CD4-positive, alpha-beta T cell treated with Interferon alpha-2 for 1 hour (primary cell): ENCODE data around the gene PNLDC1.

Source experiments
- DNase-seq, 2 donors: peaks; one replicate each; pipeline ENCODE4 v3.0.0-alpha.2; 2020 to 2022

PNLDC1 gene

DNA sequence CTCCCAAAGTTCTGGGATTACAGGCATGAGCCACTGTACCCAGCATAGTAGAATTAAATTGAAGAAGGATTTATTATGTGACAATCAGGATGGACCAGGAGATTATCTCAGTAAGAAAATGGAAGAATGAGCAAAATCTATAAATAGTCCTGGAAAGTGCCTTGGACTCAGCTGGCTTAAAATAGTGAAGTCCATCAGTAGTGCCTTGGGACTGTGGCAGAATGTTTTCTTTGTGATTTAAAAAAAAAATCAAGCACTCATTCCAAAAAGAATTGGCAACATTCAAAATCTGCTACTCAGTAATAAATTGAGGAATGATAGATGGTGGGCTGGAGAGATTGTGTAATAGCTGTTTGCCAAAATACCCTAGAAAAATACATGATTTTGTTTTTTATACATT is 53.7 kb downstream of the PNLDC1 start:
- DNase-seq: no peak

DNA sequence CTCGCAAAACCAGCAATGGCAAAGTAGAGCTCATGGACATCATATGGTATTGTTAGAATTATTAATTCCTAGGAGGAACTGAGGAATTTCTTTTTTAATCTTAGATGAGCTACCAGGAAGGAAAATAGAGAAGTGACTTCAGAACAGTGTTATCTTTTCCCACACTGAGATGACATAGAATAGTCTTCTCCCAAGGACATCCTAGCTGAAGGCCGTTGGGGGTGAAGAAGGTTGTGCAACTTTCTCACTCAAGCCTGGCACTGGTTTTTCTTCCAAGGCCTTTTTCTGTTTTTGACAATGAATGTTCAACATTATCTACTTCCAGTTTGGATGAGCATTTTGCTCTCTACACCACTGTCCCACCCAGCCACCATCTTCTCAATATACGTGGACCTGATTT is 54.9 kb downstream of the PNLDC1 start:
- no peak for DNase-seq

GRCh38 chr6:159858259-159858658 is 58.2 kb downstream of the PNLDC1 start:
- DNase-seq: no peak

GRCh38 chr6:159860482-159860881 is 60.4 kb downstream of the PNLDC1 start:
- DNase-seq: no peak

DNA sequence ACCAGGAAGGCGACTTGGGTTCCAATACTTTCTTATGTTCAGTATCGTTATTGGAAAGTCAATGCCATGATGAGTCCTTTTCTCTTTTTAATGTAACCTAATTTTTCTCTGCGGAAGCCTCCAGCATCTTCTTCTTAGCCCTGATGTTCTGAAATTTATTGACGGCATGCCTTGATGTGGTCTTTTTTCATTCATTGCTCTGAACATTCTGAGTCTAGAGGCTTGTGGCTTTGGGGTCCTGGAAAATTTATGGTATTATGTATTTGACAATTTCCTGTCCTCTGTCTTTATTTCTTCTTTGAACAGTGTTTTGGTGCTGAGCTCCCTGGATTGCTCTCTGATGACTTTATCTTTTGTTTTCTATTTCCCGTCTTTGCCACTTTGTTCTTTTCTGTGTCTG is 62.0 kb downstream of the PNLDC1 start:
- peak in 1 of 2 donors; percentile 11 for DNase-seq

GRCh38 chr6:159863341-159863740 is 63.3 kb downstream of the PNLDC1 start:
- DNase-seq: peak; percentile 32 to 61

DNA sequence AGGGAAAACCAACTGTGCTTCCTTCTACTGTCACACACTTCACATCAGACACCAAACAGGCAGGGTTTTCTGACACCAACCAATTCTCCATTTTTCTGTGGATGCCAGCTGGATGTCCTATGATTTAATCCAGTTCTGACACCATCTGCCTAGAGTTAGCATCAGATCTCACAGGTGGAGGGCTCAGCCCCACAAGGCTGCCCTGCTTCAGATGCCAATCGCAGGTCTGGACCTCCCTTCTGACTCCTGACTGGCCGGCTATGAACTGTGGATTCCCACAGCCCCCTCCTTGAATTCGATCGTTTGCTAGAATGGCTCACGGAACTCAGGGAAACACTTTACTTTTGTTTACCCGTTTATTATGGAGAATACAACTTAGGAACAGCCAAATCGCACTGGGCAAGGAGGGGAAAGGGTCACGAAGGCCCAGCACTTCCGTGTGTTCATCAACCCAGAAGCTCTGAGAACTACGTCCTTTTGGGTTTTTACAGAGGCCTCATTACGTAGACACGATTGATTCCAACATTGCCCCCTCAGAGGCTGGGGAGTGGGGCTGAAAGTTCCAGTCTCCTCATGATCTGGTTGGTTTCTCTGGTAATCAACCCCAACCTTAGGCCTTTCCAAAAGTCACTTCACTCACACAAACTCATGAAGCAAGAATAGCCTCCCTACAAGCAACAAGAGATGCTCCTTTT is 65.3 kb downstream of the PNLDC1 start:
- DNase-seq: no peak

GRCh38 chr6:159866286-159867247 is 66.5 kb downstream of the PNLDC1 start:
- no peak for DNase-seq
